GM10847 (cell line): Measurements from ENCODE around the gene CRMP1.

Experiments
- POLR2A ChIP-seq: IDR thresholded peaks from 2 replicates; pipeline ENCODE4 v1.6.1; 2011; ENCODE audit not compliant: insufficient read length; ENCODE audit errors: extremely low read depth

The CRMP1 gene

DNA sequence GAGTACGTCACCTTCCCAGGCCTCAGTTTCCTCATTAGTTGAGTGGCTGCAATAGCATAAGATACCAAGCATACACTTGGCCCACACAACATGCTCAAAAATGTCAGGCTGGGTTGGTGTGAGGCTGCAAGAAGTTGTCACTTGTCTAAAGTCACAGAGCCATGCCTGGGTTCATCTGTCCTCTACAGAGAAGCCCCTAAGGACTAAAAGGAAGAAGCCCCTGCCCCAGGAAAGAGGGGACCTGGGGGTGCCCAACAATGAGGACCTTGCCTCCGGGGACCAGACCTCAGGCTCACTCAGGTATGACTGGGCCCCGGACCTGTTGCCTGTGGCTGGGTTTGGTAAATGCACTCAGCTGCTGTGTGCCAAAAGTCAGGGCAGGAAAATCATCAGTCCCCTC, 82.7 kb downstream of the CRMP1 start:
- no peak for TF ChIP-seq POLR2A

DNA sequence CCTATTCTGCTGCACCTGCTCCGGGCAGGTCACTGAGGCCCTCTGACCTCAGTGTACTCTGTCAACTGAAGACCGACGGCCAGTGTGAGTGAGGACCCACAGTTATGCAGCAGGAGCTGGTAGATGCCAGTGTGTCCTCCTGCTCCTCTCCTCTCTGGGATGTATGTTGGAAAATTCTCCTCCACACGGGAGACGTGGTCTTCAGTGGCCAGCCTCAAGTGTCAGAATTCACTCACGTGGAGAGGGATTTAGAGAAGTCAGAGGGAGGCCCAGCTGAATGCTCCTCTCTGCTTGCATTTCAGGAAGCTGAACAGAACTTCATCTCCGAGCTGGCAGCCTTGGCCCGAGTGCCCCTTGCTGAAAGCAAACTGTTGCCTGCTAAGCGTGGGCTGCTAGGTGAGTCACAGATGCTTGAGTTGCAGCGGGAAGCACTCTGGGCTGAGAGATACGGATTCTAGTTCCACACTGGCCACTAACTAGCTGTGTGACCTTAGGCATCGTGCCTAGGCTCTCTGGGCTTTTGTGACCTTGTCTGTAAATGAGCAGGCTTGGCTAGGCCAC, 83.6 kb downstream of the CRMP1 start:
- TF ChIP-seq POLR2A = no peak

DNA sequence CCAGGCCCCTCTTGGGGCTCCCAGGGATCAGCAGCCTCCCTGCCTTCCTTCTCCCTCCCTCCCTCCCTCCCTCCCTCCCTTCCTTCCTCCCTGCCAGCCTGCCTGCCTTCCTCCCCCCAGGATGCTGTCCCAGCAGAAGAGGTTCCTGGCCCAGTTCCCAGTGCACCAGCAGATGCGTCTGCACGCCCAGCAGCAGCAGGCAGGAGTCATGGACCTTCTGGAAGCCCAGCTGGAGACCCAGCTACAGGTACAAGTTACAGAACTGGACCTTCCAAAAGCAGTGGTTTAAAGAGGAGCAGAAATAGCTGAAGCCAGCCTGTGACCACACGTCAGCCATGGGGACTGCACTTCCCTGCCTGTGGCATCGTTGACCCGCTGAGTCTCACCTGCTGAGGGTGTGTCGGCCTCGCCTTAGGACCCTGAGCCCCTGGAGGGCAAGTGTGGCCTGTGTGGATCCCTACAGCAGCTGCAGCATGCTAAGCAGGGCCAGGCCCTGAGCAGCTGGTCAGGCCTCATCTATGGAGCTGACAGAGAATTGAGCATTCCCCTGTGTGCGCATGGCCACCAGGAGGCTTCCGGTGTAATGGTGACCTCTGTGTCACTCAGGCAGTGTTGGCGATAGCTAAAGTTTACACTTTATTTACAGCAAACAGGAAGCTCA, 84.7 kb downstream of the CRMP1 start:
- no peak for TF ChIP-seq POLR2A

GRCh38 chr4:5805270-5805669, 87.6 kb downstream of the CRMP1 start:
- no peak for TF ChIP-seq POLR2A

DNA sequence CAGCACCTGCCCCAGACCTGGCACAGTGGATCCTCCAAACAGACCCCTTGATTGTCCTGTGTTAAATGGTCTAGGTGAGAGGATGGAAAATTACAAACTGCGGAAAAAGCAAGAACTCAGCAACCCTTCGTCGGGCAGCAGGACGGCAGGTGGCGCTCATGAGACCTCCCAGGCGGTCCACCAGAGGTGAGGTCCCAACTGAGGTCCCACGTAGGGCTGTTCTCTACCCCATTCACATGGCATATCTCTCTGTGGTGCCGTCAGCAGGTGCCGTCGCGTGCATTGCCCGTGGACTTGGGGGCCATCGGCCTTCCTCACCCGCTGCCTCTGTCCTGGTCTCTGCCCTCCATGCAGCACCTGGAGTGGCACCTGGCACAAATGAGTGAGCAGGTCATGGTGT, 88.2 kb downstream of the CRMP1 start:
- no peak for TF ChIP-seq POLR2A

DNA sequence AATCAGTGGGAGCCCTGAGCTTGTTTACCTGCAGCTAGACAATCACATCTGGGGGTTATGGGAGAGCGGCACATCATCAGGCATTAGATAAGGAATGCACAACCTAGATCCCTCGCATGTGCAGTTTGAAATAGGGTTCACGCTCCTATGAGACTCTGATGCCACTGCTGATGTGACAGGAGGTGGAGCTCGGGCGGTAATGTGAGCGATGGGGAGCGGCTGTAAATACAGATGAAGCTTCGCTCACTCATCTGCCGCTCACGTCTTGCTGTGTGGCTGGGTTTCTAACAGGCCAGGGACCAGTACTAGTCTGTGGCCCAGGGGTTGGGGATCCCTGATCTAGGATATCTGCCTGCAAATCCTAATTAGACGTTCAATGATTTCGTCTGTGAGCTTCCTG, 90.3 kb downstream of the CRMP1 start:
- TF ChIP-seq POLR2A = no peak

DNA sequence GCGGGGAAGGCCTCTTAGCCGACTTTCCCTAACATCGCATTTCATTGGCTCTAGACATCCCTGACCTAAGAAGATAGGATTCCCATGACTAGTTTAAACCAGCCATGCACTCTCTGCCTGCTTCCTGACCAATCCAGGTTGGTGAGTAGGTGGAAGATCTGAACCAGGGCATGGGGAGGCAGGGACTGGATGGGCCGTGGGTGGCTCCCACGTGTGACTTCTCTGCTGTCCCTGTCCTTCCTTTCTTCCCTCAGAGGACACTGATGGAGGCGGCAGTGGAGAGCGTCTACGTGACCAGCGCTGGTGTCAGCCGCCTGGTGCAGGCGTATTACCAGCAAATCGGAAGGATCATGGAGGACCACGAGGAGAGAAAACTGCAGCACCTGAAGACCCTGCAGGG, 91.2 kb downstream of the CRMP1 start:
- no peak for TF ChIP-seq POLR2A

- no peak for TF ChIP-seq POLR2A
These were observed 92.4 kb downstream of the CRMP1 start for GRCh38 chr4:5800496-5800895.

- TF ChIP-seq POLR2A = no peak
These were observed 93.5 kb downstream of the CRMP1 start for GRCh38 chr4:5799406-5799805.

DNA sequence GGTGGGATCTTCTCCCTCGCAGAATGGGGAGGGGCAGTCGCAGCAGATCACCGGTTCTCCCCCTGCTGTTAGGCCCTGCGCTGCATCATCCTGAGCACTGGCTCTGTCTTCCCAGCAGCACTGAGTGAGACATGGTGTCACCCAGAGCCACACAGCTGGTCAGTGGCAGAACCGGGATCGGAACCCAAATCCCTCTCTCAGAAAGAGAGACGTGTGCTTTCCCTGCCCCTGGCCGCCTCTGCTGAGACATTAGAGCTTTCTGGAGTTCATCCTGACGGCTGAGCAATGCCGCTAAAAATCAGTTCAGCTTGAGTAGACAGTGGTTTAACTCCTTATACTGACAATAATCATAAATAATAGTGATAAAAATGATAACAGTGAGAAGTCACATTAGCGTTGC, 93.9 kb downstream of the CRMP1 start:
- no peak for TF ChIP-seq POLR2A

- TF ChIP-seq POLR2A = no peak
These were observed 94.4 kb downstream of the CRMP1 start for GRCh38 chr4:5798462-5798861.

GRCh38 chr4:5797866-5798265, 95.0 kb downstream of the CRMP1 start:
- no peak for TF ChIP-seq POLR2A

DNA sequence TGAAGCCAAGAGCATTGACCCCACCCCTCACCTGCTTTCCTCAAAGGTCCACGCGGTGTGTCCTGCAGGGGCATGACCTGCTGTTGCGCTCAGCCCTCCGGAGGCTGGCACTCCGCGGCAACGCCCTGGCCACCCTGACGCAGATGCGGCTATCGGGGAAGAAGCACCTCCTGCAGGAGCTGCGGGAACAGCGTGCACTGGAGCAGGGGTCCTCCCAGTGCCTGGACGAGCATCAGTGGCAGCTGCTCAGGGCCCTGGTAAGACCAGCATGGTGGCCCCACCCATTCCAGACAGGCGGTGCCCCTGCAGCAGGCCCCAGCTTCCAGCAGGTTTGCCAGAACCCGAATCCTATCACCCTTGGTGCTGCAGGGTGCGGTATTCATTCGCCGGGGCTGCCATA, 95.9 kb downstream of the CRMP1 start:
- TF ChIP-seq POLR2A = no peak

DNA sequence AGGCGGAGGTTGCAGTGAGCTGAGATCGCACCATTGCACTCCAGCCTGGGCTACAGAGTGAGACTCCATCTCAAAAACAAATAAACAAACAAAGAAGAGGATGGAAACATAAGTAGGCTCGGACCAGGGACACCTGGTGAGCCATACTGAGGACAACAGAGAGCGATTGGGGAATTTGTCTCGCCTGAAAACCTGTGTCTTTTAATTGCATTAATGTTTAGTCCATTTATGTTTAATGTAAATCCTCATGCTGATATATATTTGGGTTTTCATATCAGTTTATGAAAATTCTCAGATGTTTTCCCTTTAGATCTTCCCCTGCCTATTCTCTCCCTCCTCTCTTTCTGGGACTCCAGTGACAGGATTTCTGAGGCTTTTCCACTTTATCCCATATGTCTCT, 97.3 kb downstream of the CRMP1 start:
- no peak for TF ChIP-seq POLR2A

- TF ChIP-seq POLR2A = no peak
These were observed 99.4 kb downstream of the CRMP1 start for GRCh38 chr4:5793514-5793913.

DNA sequence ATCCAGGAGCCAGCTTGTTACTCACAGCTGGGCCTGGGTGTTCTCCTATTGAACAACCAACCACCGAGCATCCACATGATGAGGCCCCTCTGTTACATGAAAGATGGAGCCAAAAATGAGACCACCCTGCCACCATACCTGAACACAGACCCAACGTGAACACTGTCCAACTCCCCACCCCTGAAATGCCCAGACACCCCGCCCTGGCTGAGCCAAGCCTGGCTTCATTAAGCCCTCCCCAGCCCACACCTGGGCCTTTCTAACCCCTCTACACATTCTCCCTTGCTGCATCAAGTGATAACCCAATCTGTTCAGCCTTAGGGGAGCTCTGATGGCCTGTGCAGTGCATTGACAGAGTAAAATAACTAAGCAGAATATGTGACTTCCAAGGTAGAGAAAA, 101.2 kb downstream of the CRMP1 start:
- no peak for TF ChIP-seq POLR2A

GRCh38 chr4:5790546-5790857, 102.4 kb downstream of the CRMP1 start:
- no peak for TF ChIP-seq POLR2A
